ENCODE measurements around the gene IP6K1. TPM values are rescaled to one million over a fixed set of nuclear protein-coding genes. Genes with fewer than 3 reads are reported as not detected.

IP6K1 gene
- total and polyA plus RNA-seq, 12 donors, result 12.3 to 73.9 (median 44.2) TPM

DNA sequence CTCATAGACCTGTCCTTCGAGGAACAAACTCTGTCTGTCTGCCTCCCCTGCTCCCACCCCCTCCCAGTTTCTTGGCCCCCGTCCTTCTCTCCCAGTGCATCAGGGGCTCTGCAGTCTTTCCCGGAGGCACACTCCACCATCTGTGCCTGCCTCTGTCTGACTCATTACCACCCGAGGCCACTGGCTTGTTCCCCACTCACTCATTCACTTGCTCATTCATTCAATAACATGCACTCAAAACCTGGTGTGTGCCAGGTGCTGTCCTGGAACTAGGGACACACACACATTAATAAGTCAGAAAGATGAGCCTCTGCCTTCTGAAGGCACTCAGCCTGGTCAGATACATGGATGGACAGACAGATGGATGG, 79.2 kb downstream of the IP6K1 start:
- WGBS, 4 donors, result 51 to 60% (median 57%) methylated on average over 3 to 4 of the region's 4 CpGs

DNA sequence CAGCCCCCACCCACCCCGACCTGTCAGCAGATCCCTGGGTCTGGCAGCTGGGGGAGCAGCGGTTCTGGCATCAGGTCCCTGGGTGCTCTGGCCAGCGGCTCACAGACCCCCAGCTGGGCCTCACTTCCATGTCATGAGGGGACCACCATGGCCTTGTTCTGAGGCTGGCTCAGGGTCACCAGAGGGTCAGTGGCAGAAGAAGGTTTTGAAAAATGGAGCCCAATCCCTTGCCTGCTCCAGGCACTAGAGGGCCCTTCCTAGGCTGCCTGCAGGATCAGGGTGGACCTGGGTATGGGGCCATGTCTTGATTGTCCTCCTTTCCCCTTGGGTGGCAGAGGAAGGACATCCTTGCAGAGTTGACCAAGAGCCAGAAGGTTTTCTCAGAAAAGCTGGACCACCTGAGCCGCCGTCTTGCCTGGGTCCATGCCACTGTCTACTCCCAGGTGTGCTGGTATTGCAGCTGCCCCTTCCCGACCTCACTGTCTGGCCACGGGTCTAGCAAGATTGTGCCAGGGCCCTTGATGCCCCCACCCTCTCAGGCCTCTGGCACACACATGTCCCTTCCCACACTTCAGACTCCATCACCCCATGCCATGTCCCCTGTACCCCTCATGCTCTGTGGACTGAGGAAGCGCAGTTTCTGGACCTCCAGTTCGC, 79.8 kb downstream of the IP6K1 start:
- H3K36me3 ChIP-seq (replicated peaks in 1 of 2), result peaks cover 0 to 35% of the 10 kb centered on the region in 2 donors
- H3K9me3 ChIP-seq (replicated peaks in 1 of 3), result no peaks in the 10 kb centered on the region
- TF ChIP-seq, protein P1, sequence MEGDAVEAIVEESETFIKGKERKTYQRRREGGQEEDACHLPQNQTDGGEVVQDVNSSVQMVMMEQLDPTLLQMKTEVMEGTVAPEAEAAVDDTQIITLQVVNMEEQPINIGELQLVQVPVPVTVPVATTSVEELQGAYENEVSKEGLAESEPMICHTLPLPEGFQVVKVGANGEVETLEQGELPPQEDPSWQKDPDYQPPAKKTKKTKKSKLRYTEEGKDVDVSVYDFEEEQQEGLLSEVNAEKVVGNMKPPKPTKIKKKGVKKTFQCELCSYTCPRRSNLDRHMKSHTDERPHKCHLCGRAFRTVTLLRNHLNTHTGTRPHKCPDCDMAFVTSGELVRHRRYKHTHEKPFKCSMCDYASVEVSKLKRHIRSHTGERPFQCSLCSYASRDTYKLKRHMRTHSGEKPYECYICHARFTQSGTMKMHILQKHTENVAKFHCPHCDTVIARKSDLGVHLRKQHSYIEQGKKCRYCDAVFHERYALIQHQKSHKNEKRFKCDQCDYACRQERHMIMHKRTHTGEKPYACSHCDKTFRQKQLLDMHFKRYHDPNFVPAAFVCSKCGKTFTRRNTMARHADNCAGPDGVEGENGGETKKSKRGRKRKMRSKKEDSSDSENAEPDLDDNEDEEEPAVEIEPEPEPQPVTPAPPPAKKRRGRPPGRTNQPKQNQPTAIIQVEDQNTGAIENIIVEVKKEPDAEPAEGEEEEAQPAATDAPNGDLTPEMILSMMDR (IDR thresholded peaks at IDR 0.05), result no peak
- TF ChIP-seq POLR2A (IDR thresholded peaks at IDR 0.05), result no peak
- H3K27me3 ChIP-seq, result no peaks in the 10 kb centered on the region
- H3K27ac ChIP-seq, result no peak overlapping the region
- intact Hi-C loops (cut with DNase I), result loop anchor here in 1 of 2 donors (10.0 kb wide), 1 partner anchor 128 kb away; no protein-coding TSS in a partner anchor
- DNase-seq, result no peak
- no peak overlapping the region for H3K4me3 ChIP-seq
- no peaks in the 10 kb centered on the region for H3K4me1 ChIP-seq (replicated peaks in 1 of 2)
- WGBS, 4 donors, result 83 to 90% (median 85%) methylated on average over 5 to 9 of the region's 9 CpGs

More for the DNA sequence above, 79.2 kb downstream of the IP6K1 start:
- no peak overlapping the region for H3K4me3 ChIP-seq
- no peak for DNase-seq
- H3K36me3 ChIP-seq (replicated peaks in 1 of 2), result peaks cover 0 to 30% of the 10 kb centered on the region in 2 donors
- H3K4me1 ChIP-seq (replicated peaks in 1 of 2), result no peaks in the 10 kb centered on the region
- no peaks in the 10 kb centered on the region for H3K27me3 ChIP-seq
- H3K27ac ChIP-seq, result no peak overlapping the region
- intact Hi-C loops (cut with DNase I), result loop anchor here in 1 of 2 donors (10.0 kb wide), 1 partner anchor 128 kb away; no protein-coding TSS in a partner anchor
- no peak for TF ChIP-seq POLR2A (IDR thresholded peaks at IDR 0.05)
- TF ChIP-seq, protein P1 (IDR thresholded peaks at IDR 0.05), result no peak
- no peaks in the 10 kb centered on the region for H3K9me3 ChIP-seq (replicated peaks in 1 of 3)

DNA sequence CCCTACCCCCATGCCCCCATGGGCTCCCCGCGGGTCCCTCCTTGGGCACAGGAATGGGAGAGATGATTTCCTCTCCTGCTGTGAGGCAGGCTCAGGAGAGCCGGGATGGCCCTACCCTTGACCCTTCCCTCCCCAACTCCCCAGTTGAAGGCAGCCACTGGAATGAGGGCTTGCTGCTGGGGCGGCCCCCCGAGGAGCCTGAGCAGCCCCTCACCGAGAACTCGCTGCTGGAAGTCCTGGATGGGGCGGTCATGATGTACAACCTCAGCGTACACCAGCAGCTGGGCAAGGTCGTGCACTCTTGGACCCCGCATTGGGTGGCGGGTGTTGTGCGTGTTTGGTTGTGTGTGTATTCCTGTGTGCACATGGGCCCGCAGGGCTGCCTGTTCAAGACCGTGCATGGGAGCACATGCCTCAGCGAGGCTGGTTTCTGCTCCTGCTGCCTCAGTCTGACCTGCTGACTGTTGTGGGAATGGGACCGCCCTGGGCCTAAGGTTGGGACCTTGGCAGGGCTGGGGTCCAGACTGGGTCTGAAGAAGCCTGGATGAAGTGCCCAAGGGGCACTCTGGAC, 80.9 kb downstream of the IP6K1 start:
- TF ChIP-seq, protein P1 (IDR thresholded peaks at IDR 0.05), result no peak
- TF ChIP-seq POLR2A (IDR thresholded peaks at IDR 0.05), result no peak
- Histone ChIP-seq H3K27ac (no peak overlapping the region), H3K4me3 (no peak overlapping the region), H3K27me3 (no peaks in the 10 kb centered on the region), H3K36me3 (replicated peaks in 1 of 2) (peaks cover 0 to 45% of the 10 kb centered on the region in 2 donors), H3K4me1 (replicated peaks in 1 of 2) (no peaks in the 10 kb centered on the region), H3K9me3 (replicated peaks in 1 of 3) (no peaks in the 10 kb centered on the region)
- no peak for DNase-seq
- WGBS, 4 donors, result 84 to 95% (median 91%) methylated on average over 8 to 17 of the region's 17 CpGs; no CpG with 5 or more reads in 1 of the 4 donors
- intact Hi-C loops (cut with DNase I), result loop anchor here in 1 of 2 donors (10.0 kb wide), 1 partner anchor 129 kb away; no protein-coding TSS in a partner anchor

DNA sequence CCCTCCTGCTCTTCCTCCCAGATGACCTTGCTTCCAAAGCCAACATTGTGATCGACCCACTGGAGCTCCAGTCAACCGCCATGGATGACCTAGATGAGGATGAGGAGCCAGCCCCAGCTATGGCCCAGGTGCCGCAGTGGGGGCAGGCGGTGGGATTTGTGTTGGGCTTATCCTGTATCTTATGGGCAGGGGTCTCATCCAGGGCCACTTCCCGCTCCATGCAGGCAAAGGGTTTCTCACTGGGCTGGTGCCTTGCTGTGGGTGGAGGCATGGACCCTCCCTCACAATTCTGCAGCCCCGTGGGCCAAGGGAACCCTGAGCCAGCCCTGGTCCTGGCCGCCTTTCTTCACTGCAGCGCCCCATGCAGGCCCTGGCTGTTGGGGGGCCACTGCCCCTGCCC, 81.7 kb downstream of the IP6K1 start:
- Histone ChIP-seq H3K27me3 (no peaks in the 10 kb centered on the region), H3K27ac (no peak overlapping the region), H3K4me3 (no peak overlapping the region), H3K36me3 (replicated peaks in 1 of 2) (peaks cover 0 to 53% of the 10 kb centered on the region in 2 donors), H3K9me3 (replicated peaks in 1 of 3) (no peaks in the 10 kb centered on the region), H3K4me1 (replicated peaks in 1 of 2) (no peaks in the 10 kb centered on the region)
- TF ChIP-seq, protein P1 (IDR thresholded peaks at IDR 0.05), result no peak
- TF ChIP-seq POLR2A (IDR thresholded peaks at IDR 0.05), result no peak
- 81 to 95% (median 92%) methylated on average over 5 to 8 of the region's 8 CpGs for WGBS, 4 donors
- no peak for DNase-seq
- intact Hi-C loops (cut with DNase I), result loop anchor here in 1 of 2 donors (10.0 kb wide), 1 partner anchor 130 kb away; no protein-coding TSS in a partner anchor
